ACC112 (cell line): ENCODE data around the gene WNT3A.

Experiments
- H2AFZ ChIP-seq: fragments of 200-600 bp; sonication (generic); one replicate; pipeline ENCODE4 v1.6.0; 2017; ENCODE audit warnings: antibody characterized with exemption, low read length; ENCODE audit not compliant: unreplicated experiment
- H3K27ac ChIP-seq: fragments of 200-600 bp; sonication (generic); 2 replicates; pipeline ENCODE4 v1.5.1; 2014; ENCODE audit warnings: low read depth, mild to moderate bottlenecking, antibody characterized with exemption, low read length, moderate library complexity
- H3K27me3 ChIP-seq: fragments of 200-600 bp; sonication (generic); 2 replicates; pipeline ENCODE4 v1.6.1; 2014; ENCODE audit warnings: mild to moderate bottlenecking, antibody characterized with exemption, low read length, moderate library complexity, mixed read lengths; ENCODE audit not compliant: insufficient read depth
- H3K36me3 ChIP-seq: fragments of 200-600 bp; sonication (generic); 2 replicates; pipeline ENCODE4 v1.6.1; 2016; ENCODE audit warnings: mild to moderate bottlenecking, antibody characterized with exemption, low read length, moderate library complexity, mixed read lengths; ENCODE audit not compliant: insufficient read depth
- H3K4me1 ChIP-seq: fragments of 200-600 bp; sonication (generic); one replicate; pipeline ENCODE4 v1.6.1; 2016; ENCODE audit warnings: low read length, mixed read lengths; ENCODE audit not compliant: insufficient read depth, unreplicated experiment, control insufficient read depth
- H3K4me3 ChIP-seq: fragments of 200-600 bp; sonication (generic); 2 replicates; pipeline ENCODE4 v1.5.1; 2014; ENCODE audit warnings: mild to moderate bottlenecking, low read depth, low read length
- H3K79me2 ChIP-seq: fragments of 200-600 bp; sonication (generic); one replicate; pipeline ENCODE4 v1.6.0; 2016; ENCODE audit warnings: low read length; ENCODE audit not compliant: control insufficient read depth, unreplicated experiment, insufficient read depth

Gene WNT3A

GRCh38 chr1:228068359-228068758 lies 61.6 kb downstream of the WNT3A start:
- H3K27me3 ChIP-seq = peaks cover 44% of the 10 kb centered on the region
- H3K79me2 ChIP-seq = no peaks in the 10 kb centered on the region
- H3K36me3 ChIP-seq = no peaks in the 10 kb centered on the region
- no peak overlapping the region for H2AFZ ChIP-seq
- no peak overlapping the region for H3K27ac ChIP-seq
- no peaks in the 10 kb centered on the region for H3K4me1 ChIP-seq
- H3K4me3 ChIP-seq = no peak overlapping the region

DNA sequence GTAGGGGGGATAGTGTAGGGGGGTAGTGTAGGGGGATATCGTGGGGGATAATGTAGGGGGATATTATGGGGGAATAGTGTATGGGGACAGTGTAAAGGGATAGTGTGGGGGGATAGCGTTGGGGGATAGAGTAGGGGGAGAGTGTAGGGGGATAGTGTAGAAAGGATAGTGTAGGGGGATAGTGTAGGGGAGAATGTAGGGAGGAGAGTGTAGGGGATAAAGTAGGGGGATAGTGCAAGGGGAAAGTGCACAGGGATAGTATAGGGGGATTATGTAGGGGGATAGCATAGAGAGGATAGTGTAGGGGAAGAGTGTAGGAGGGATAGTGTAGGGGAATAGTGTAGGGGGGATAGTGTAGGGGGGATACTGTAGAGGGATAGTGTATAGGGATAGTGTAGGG lies 63.4 kb downstream of the WNT3A start:
- no peaks in the 10 kb centered on the region for H3K79me2 ChIP-seq
- no peak overlapping the region for H3K4me3 ChIP-seq
- H3K4me1 ChIP-seq = no peaks in the 10 kb centered on the region
- H3K36me3 ChIP-seq = no peaks in the 10 kb centered on the region
- no peak overlapping the region for H3K27ac ChIP-seq
- peaks cover 44% of the 10 kb centered on the region for H3K27me3 ChIP-seq
- H2AFZ ChIP-seq = no peak overlapping the region

DNA sequence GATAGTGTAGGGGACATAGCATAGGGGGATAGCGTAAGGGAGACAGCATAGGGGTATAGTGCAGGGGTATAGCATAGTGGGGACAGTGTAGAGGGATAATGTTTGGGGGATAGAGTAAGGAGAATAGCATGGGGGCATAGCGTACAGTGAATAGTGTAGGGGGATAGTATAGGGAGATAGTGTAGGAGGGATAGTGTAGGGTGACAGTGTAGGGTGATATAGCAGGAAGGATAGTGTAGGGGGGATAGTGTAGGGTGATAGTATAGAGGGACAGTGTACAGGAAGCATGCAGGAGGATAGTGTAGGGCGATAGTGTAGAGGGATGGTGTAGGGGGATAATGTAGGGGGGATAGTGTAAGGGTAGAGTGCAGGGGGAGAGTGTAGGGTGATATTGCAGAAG lies 64.1 kb downstream of the WNT3A start:
- Histone ChIP-seq H3K79me2 (no peaks in the 10 kb centered on the region), H3K36me3 (no peaks in the 10 kb centered on the region), H3K27ac (no peak overlapping the region), H3K4me1 (no peaks in the 10 kb centered on the region), H3K4me3 (no peak overlapping the region), H2AFZ (no peak overlapping the region), H3K27me3 (peaks cover 39% of the 10 kb centered on the region)

GRCh38 chr1:228071839-228072657 lies 65.2 kb downstream of the WNT3A start:
- no peaks in the 10 kb centered on the region for H3K36me3 ChIP-seq
- H3K27ac ChIP-seq = no peak overlapping the region
- H2AFZ ChIP-seq = no peak overlapping the region
- H3K79me2 ChIP-seq = no peaks in the 10 kb centered on the region
- H3K4me3 ChIP-seq = no peak overlapping the region
- H3K4me1 ChIP-seq = no peaks in the 10 kb centered on the region
- H3K27me3 ChIP-seq = peaks cover 29% of the 10 kb centered on the region

GRCh38 chr1:228072658-228073043 lies 65.9 kb downstream of the WNT3A start:
- Histone ChIP-seq H3K27ac (no peak overlapping the region), H2AFZ (no peak overlapping the region), H3K36me3 (no peaks in the 10 kb centered on the region), H3K79me2 (no peaks in the 10 kb centered on the region), H3K27me3 (peaks cover 23% of the 10 kb centered on the region), H3K4me3 (no peak overlapping the region), H3K4me1 (no peaks in the 10 kb centered on the region)

DNA sequence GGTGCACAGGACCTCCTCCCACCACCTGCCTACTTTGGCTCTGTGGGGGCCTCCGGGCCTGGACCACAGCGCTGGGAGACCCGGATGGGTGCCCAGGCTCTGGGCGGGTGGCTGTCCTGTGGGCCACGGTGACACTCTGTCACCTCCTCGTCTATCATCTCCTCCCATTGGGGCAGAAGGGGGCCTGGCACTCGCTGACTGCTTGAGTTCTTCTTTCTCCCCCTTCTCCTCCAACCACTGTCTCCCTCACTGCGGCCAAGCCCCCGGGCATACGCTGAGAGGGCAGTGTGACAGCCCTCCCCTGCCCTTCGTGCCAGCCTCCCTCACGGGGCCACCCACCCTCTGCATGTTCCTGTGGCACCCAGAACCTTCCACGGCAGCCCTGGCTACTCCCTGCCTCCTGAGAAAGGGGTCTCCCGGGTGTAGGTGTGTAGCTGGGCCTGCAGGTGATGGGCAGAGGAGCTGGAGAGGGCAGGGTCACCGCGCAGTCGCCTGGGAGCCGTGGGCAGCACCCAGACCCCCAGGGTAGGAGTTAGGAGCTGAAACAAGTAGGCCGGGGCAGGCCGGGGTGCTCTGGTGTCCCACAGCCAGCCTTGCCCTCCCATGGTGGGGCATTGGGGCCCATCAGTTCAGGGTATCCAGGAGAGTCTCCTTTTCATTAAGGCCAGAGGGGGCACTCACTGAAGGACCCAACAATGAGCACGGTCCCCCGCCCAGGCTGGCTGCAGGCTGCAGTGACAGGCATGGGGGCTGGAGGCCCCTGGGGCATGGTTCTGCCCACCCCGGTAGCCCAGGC lies 66.5 kb downstream of the WNT3A start:
- no peak overlapping the region for H3K27ac ChIP-seq
- H3K27me3 ChIP-seq = peaks cover 21% of the 10 kb centered on the region
- H3K79me2 ChIP-seq = no peaks in the 10 kb centered on the region
- no peak overlapping the region for H3K4me3 ChIP-seq
- no peak overlapping the region for H2AFZ ChIP-seq
- H3K36me3 ChIP-seq = no peaks in the 10 kb centered on the region
- H3K4me1 ChIP-seq = no peaks in the 10 kb centered on the region

GRCh38 chr1:228073857-228074545 lies 67.2 kb downstream of the WNT3A start:
- no peak overlapping the region for H3K27ac ChIP-seq
- H3K79me2 ChIP-seq = no peaks in the 10 kb centered on the region
- H2AFZ ChIP-seq = no peak overlapping the region
- H3K4me1 ChIP-seq = no peaks in the 10 kb centered on the region
- no peaks in the 10 kb centered on the region for H3K36me3 ChIP-seq
- H3K27me3 ChIP-seq = peaks cover 14% of the 10 kb centered on the region; the same call in 1 of the 2 replicates
- H3K4me3 ChIP-seq = no peak overlapping the region

GRCh38 chr1:228074954-228075730 lies 68.3 kb downstream of the WNT3A start:
- Histone ChIP-seq H3K27me3 (peaks cover 7% of the 10 kb centered on the region; the same call in 1 of the 2 replicates), H3K36me3 (no peaks in the 10 kb centered on the region), H3K4me1 (no peaks in the 10 kb centered on the region), H3K79me2 (peaks cover 10% of the 10 kb centered on the region), H3K4me3 (no peak overlapping the region), H3K27ac (no peak overlapping the region), H2AFZ (no peak overlapping the region)

GRCh38 chr1:228075801-228076271 lies 69.0 kb downstream of the WNT3A start:
- Histone ChIP-seq H3K27ac (no peak overlapping the region), H2AFZ (no peak overlapping the region), H3K27me3 (peaks cover 3% of the 10 kb centered on the region; the same call in 1 of the 2 replicates)

More at GRCh38 chr1:228075801-228076271, 69.0 kb downstream of the WNT3A start:
- Histone ChIP-seq H3K4me1 (no peaks in the 10 kb centered on the region), H3K79me2 (peaks cover 13% of the 10 kb centered on the region), H3K36me3 (no peaks in the 10 kb centered on the region), H3K4me3 (no peak overlapping the region)
